RPMI8226 (cell line): ENCODE results near the gene HDAC9.

Experiments
- DNase-seq: peaks from one replicate; pipeline ENCODE4 v3.0.0-alpha.2; 2015

HDAC9 gene

DNA sequence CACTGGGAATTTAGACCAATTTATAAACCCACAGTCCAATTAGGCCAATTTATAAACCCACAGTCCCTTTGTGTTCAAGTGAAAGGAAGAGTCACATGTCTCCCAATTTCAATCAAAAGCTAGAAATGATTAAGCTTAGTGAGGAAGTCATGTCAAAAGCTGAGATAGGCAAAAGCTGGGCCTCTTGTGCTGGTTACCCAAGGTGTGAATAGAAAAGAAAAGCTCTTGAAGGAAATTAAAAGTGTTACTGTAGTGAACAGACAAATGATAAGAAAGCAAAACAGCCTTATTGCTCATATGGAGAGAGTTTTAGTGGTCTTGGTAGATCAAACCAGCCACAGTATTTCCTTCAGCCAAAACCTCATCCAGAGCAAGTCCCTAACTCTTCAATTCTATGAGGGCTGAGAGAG lies 245.0 kb downstream of the HDAC9 start:
- DNase-seq: no peak

DNA sequence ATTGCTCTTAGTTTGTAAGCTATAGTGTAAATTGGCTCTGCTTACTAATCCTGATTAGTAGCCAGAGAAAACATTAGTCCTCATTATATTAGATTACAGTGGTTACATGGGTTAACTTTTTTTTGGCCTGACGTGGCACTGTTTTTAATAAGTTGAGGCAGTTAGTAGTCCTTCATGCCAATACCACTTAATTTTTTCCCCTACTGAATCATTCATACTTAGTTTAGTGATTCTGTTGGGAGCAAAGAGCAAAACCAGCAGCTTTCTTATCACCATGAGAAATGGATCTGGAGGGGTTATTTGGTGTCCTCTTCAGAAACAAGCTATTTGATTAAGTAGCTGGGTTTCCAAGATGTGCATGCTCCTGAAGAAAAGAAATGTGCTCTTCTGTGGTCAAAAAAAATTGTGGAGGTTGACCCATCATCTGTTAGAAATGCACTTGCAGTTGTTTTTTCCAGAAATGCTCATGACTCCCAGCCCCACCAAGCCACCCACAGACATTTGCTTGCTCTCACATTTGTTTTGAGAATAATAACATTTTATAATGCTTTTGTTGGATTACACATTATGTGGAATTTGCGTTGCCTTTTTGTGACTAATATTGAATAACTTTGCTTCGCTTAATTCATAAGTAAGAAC lies 258.5 kb downstream of the HDAC9 start:
- no peak for DNase-seq

DNA sequence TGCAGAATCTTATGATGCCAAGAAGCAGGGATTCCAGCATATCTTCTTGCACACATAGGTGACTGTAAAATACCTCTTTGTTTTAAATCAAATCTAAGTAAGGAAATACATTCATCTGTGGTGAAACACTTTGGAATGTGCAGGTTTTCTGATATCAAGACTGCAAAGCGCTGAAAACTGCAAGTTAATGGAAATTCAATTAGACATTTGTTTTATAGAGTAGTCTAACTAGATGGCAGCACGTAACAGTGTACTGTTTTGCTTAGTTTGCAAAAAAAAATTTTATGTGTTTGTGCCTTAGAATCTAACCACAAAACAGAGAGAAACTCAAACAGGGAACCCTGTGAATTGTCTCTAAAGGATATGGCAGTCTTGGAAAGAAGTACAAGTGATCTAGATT lies 259.2 kb downstream of the HDAC9 start:
- no peak for DNase-seq

DNA sequence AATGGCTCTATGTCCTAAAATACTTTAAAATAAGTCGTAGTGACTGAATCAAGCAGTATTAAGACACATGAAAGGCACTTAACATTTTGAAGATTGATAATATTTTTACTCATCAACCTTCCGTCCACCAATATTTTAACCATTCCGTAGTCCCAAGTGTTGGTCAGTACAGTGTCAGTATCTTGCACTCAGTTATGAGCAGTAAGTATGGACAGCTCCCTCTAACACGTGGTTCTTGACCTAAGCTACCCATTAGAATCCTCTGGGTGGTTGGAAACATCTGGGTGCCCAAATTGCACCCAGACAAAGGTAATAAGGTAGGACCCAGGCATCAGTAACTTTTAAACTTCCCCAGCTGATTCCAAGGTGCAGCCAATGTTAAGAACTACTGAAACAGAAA lies 260.2 kb downstream of the HDAC9 start:
- DNase-seq: no peak

DNA sequence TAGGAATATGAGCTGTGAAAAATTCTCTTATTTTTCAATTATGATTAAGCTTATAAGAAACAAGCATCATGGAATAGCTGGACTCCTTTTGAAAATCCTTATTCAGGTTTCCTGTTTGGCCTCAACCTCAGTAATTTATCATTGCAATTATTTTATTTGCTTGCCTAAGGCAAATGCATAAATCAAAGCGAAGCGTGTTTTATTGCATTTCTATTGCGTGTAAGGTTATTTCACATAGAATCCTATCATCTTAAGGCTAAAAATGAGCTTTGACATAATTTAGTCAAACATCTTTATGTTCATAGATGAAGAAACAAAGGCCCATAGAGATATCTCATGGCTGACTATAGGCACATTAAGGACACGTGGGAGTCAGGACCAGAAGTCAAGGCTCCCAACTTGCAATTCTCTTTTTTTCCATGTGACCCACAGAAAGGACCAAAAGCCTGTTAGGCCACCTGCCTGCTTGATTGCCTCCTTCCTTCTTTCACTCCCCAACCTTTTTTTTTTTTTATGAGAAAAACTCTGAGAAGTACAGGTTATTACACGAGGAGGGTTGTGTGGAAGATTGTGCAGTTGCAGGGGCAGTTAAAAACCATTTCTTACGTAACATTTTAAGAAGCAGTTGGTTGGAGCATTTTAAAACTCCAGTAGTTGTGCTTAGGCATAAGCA lies 261.0 kb downstream of the HDAC9 start:
- no peak for DNase-seq

DNA sequence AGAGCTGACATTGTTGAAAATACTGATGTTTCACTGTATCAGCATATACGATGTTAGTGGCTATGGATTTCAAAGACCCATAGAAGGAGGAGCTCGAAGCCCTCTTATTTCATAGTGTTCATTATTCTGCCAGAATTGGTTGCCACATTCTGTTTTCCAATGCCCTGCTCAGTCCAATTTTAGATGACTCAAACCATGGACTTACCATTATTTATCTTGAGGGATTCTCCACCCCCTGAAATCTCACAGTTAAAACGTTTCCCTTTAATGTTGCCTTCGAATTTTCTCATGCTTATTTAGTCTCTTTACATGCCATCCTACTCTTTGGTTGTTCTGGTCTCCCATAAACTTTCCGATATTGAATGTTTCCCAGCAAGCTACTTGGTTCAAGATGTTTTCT lies 264.5 kb downstream of the HDAC9 start:
- no peak for DNase-seq

DNA sequence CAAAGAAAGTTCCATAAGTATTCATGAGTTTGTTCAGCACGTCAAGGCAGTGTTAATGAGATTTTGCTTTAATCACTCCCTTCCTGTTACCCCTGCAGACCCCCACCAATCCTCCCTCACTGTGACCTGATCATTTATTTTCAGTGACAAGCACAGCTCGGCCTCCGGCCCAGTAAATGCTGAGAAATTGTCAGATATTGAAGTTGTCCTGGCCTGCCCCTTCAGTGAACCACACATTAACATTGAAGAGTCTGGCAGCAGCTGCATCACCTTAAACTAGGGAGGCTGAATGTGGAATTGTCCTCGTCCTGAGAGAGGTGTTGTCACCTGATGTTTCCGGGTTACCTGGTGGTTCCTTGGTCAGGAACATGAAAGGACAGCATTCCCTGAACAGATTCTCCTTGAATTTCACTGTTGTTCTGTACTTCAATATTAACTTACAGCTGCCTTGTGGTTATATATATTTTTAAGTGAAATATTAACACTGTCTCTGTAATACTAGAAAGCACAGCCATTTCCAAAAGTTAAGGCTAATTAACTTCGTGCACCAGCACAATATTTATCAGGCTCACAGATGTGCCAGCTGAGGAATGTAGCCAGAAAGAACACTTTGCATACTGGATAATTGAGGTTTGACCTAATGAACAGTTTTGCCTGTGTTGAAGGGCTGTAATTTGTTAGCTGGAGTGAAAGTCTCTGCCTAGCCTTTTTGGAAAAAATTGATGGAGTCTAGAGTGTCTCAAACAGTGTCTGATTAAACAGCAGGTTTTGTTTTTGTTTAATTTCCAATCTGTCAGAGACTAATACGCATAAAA lies 265.3 kb downstream of the HDAC9 start:
- DNase-seq: no peak

DNA sequence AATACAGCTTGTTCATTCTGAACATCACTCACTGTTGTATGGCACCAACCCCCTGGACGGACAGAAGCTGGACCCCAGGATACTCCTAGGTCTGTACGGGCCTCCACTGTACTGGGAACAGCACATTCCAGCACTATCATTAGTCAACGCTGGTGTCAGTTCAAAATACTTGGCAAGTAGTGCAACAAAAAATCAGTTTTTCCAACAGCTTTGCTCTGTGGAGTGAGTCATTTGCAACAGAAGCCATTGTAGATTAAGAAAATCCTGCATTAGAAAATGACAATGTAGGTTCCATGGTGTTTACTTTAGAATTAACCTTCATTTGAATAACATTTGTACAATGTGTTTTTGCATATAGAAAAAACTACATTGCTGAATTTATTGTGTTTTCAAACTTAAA lies 266.6 kb downstream of the HDAC9 start:
- no peak for DNase-seq

DNA sequence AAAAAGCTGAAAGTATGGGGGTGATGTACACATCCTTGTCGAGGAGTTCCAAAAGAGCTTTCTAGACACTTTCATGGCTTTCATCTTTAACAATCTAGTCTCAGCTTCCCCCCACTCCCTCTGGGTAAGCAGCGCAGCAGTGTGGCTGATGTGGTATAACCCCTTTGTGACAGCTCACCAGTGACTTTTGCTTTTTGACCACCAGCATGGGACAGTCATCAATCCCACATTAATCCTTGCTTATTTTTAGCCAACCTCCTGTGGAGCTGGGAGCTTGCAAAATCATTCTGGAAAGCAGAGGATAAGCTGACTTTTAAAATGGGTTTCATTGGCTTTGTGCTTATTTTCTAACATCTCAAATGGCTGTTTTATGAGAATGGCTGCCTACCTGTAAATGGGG lies 272.7 kb downstream of the HDAC9 start:
- DNase-seq: no peak

DNA sequence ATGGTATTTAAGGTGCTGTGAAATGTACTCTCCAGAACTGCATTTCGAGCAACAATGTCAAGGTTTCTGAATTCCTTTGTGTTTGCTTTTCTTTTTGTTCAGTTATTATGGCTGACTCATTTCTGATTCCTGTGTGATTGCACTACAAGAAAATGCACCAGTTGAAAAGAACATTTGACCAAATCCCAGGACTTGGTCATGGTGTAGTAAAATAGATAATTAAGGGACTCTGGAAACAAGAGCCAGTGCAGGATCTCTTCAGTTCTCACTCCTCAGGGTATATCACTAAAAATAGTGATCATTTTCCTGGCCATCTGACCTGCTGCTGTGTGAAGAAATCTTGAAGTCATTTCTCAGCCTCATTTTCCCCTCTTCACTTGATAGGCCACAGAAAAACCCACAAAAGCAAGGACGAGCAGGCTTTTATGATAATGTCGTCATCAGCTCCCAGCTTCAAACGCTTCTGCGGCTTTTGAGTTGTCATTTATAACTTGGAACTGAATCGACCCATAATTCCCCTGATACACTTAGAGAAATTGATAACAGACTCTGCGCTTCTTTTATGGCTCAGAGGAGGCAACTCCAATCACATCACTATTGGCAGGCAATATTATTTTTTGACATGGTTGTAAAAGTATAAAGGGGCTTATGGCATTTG lies 274.7 kb downstream of the HDAC9 start:
- no peak for DNase-seq

DNA sequence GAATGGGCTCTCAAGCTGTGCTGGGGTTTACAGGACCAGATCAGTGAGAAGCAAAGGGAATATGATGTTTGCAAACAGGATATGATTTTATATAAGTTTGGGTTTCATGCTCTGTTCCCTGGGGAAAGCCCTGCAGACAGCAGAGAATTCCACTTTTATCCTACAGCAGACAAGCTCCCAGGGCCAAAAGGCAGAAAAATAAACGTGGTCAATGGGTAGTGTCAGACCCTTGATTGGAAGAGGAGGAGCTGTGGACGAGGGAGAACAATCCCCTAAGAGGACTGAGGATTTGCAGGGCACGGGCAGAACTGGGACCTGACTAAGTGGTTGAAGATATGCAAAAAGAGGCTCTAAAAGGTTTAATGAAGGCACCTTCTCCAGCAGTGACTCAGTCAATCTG lies 275.3 kb downstream of the HDAC9 start:
- no peak for DNase-seq

DNA sequence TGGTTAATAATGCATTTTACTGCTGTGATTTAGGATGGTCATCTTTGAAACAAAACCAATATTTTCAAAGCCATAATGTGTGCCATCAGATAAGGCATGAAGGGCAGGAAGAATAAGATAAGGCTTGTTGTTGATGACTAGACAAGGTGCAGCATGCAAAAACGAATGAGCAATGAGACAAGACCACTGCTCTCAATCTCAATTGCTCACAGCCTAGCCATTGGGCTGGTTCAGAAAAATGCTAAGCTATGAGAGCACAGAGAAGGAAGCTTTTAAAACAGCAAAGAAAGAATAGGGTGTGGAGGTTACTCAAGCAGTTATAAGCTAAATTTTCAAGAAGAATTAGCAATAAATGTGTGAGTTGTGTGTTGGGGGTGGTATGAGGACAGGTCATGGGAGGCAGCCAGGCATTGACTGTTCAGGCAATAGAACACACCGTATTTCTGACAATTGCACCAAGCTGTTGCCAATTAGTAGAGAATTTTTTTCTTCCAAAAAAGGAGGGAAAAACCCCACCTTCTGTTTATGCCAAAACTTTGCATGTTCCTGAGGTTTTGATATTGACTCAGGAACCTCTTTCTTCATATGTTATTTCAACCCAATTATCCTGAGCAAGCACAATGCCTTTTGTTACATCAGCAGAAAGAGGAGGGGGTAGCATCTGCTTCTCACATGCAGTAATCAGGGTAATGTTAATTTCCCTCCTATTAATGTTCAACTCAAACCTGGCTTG lies 276.5 kb downstream of the HDAC9 start:
- no peak for DNase-seq

DNA sequence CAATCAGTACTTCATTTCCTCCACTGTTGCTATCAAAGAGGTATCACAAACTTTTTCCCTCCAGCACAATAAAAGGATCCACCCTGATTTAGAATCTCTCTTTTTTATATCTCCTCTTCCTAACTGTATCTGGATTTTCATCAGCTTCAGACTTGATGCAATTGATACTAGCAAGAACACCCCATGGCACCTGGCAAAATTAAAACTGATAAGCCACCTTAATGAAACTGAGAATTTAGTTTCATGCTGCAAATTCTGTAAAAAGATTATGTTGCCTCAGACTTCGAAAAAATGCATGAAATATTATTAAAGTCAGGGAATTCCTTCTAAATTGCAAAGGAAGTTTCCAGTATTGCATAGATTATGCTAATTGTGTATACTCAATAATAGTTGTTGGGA lies 277.0 kb downstream of the HDAC9 start:
- DNase-seq: no peak

DNA sequence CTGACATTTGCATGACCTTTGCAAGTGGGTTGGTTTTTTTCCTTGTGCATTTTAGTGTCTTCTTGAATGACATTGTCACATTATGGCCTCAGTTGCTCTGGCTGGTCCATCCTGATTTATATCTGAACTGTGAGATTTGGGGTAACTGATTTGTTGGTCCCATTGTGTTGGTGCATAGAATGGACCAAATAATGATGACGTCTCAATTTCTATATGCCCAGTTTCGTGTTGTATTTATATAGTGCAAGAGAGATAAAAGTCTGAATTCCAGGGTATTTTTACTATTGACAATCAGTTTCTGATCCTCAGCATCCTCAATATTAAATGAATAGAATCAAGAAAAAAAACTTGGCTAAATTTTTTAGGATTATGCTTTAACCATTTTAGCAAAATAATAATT lies 281.8 kb downstream of the HDAC9 start:
- DNase-seq: no peak

DNA sequence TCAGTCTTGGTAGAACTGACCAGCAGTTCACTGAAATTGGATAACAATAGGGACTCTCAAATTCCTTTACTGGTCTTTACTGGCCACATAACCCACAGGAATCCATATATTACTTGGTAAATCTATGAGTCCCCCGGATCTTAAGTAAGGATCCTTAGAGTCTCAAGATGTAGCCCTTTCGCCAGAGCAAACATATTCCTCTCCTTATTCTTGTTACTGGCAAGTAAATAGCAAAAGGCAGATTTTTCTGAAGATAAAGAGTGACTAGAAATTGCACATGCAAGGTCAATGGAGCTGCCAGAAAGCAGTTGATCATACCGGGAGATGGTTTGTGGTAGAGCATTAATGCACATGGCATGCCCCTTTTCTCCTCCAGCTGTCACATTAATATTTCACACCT lies 283.0 kb downstream of the HDAC9 start:
- no peak for DNase-seq

DNA sequence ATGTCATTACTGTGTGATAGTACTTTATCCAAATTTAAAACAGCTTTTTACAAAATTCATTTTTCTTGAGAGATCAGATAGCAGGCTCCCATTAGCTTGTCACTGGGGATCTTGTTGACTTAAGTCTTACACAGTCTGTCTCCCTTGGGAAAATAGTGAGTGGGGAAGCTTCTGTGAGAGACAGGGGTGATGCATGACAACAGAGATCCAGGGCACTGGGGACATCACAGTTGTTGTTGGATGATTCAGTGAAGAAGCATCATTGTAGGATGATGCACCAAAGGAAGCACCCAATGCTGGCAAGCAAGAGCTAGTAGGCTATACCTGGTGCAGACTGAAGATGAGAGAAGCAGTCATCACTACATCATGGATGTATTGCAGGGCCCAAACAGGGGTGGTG lies 284.7 kb downstream of the HDAC9 start:
- no peak for DNase-seq

DNA sequence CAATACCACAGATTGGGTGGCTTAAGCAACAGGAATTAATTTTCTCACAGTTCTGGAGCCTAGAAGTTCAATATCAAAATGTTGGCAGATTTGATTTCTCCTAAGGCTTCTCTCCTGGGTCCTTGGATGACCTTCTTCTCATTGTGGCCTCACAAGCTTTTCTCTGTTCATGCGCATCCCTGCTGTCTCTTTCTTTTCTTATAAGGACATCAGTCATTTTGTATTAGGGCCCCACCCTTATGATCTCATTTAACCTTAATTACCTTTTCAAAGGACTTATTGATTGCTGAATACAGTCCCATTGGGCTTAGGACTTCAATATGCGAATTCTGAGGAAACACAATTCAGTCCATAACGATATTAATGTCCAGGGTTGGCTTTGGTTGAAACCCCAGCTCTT lies 285.4 kb downstream of the HDAC9 start:
- no peak for DNase-seq

DNA sequence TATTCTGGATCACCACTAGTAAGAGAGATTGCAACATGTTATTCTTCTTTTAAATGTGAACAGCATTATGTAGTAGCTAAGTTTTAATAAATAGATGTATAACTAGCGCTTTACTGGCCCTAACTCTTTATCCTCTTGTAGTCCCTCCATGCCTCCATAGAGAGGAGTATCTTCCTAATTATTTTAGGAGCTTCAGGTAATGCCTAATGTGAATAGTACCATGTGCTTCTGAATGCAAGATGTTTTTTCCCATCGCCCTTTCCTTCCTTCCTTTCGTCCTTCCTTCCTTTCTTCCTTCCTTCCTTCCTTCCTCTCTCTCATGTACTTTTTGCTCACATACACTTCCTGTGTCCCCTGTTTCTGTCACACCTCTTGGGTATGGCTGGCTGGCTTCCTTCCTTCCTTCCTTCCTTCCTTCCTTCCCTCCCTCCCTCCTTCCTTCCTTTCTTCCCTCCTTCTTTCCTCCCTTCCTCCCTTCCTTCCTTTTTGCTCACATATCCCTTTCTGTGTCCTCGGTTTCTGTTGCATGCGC lies 290.7 kb downstream of the HDAC9 start:
- DNase-seq: no peak

DNA sequence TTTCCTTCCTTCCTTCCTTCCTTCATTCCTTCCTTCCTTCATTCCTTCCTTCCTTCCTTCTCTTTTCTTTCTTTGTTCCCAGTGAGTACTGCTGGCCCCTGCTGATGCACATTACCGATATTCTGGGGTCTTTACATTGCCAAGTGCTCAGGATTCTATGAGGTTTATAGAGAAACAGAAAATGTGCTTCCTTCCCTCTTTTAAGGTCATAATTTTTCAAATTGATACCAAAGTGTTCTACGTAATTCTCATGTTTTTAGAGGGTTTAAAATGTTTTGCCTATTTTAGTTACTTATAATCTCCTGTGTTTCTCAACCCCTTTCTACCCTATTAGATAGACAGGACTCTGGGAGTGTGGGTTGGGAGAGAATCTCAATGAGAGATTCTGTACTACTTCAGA lies 291.2 kb downstream of the HDAC9 start:
- no peak for DNase-seq

DNA sequence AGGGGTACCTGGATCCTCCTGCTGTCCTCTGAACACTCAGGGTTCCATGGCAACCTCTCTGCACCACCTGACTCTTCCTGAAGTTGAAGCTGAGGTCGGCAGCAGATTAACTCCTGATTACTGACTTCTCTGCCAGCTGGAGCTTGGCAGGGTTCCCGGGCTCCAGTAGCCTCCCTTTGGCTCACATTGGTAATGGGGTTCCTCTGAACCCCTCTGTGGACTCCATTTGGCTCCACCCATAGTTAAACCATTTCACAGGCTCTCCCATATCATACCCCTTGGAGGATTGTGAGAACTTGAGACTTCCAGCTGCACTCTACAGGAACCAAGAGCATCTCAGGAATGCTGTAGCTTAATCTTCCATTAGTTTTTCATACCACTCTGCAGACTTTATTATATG lies 292.5 kb downstream of the HDAC9 start:
- DNase-seq: no peak

DNA sequence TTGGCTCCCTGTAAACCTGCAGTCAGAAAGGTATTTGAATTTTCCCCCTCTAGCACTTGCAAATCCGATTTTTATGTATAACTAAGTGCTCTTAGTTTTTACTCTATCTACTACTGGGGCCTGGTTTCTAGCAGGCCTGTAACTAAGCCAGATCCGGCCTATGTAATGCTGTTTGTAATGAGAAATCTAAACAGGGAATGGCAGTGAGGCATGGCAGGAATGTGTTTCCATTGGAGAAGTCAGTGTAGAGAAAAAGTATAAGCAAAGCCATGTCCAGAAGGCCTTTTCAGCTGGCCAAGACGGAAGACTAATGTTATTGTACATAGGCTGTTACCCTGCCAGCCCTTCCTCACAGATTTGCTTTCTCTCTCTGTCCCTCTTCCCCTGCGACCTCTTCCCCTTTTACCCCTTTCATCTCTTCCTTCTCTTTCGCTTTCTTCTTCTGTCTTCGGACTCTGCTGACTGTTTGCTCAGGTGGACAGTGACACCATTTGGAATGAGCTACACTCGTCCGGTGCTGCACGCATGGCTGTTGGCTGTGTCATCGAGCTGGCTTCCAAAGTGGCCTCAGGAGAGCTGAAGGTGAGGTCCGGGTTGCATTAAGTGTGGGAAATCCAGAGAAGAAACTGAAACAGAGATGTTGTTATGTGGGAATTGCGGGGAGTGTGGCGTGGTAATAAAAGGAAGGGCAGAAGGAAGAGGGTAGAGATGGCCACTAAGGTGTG lies 297.5 kb downstream of the HDAC9 start:
- no peak for DNase-seq

DNA sequence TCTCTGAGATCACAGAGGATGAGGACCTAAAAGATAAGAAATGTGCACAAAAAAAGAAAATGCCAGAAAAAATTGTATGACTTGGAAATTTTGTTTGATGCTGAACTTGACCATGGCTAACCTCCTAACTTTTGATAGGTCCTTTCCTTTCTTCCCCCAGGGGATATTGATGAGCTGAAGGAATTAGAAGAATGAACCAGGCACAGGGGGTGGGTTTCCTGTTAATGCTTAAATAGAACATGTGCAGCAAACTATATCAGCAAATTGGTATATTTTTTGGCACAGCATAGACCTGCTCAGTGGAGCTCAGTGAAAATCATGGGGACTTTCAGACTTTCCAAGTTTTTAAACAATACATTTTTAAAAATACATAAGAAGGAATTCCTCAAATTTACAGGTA lies 300.7 kb downstream of the HDAC9 start:
- DNase-seq: no peak
